GM19043 (cell line): ENCODE measurements around the gene ARSB.

Experiments
- ATAC-seq: cut with Tn5 transposase; IDR thresholded peaks from one replicate; pipeline ENCODE4 v1.9.1; 2021; ENCODE audit warnings: low read depth; ENCODE audit not compliant: unreplicated experiment

The ARSB gene

GRCh38 chr5:78985116-78985724 is at the start of gene ARSB:
Gene ARSB, minus strand, starts transcription at chr5:78985310. Its CDS starts 62 bp downstream, at chr5:78985248.
- peak; percentile 28 for ATAC-seq

GRCh38 chr5:79032782-79033181 is 47.7 kb upstream of the ARSB start:
- no peak for ATAC-seq

GRCh38 chr5:79032031-79032695 is 47.1 kb upstream of the ARSB start:
- no peak for ATAC-seq

GRCh38 chr5:79031485-79031867 is 46.4 kb upstream of the ARSB start:
- ATAC-seq: no peak

GRCh38 chr5:79030663-79031484 is 45.8 kb upstream of the ARSB start:
- ATAC-seq: no peak

- no peak for ATAC-seq
These were observed 40.0 kb upstream of the ARSB start for GRCh38 chr5:79025054-79025472.

GRCh38 chr5:79023947-79024346 is 38.8 kb upstream of the ARSB start:
- ATAC-seq: no peak

GRCh38 chr5:79023348-79023747 is 38.2 kb upstream of the ARSB start:
- ATAC-seq: no peak

- no peak for ATAC-seq
These were observed 37.7 kb upstream of the ARSB start for GRCh38 chr5:79022771-79023170.

GRCh38 chr5:79021753-79022152 is 36.6 kb upstream of the ARSB start:
- ATAC-seq: no peak

- no peak for ATAC-seq
These were observed 35.9 kb upstream of the ARSB start for GRCh38 chr5:79020861-79021561.

GRCh38 chr5:79014631-79015030 is 29.5 kb upstream of the ARSB start:
- no peak for ATAC-seq

- no peak for ATAC-seq
These were observed 26.8 kb upstream of the ARSB start for GRCh38 chr5:79011869-79012268.

GRCh38 chr5:79011219-79011836 is 26.2 kb upstream of the ARSB start:
- ATAC-seq: no peak

GRCh38 chr5:79008362-79008761 is 23.3 kb upstream of the ARSB start:
- no peak for ATAC-seq

GRCh38 chr5:79007872-79008271 is 22.8 kb upstream of the ARSB start:
- ATAC-seq: no peak

- no peak for ATAC-seq
These were observed 21.0 kb upstream of the ARSB start for GRCh38 chr5:79005936-79006631.

- no peak for ATAC-seq
These were observed 20.0 kb upstream of the ARSB start for GRCh38 chr5:79005151-79005550.

GRCh38 chr5:79002374-79002773 is 17.3 kb upstream of the ARSB start:
- ATAC-seq: no peak

GRCh38 chr5:79001471-79001870 is 16.4 kb upstream of the ARSB start:
- ATAC-seq: no peak
